Transverse colon (tissue), 4 donors: ENCODE results near the gene DOHH. TPM values are rescaled to one million over a fixed set of nuclear protein-coding genes. Genes with fewer than 3 reads are reported as not detected.

Source experiments
- DNase-seq: peaks from one replicate; pipeline ENCODE4 v3.0.0-alpha.2; 2019
- H3K27ac ChIP-seq, 4 donors: fragments of 200-600 bp; sonication (generic); 2 replicates each; pipeline ENCODE4 v1.5.1; 2016 to 2018; ENCODE audit warnings: inconsistent platforms in 4 of 4
- H3K27me3 ChIP-seq: fragments of 200-600 bp; sonication (generic); 2 replicates; pipeline ENCODE4 v1.5.1; 2017; ENCODE audit warnings: inconsistent platforms
- H3K36me3 ChIP-seq, 4 donors: fragments of 200-600 bp; sonication (generic); 2 replicates each; pipeline ENCODE4 v1.5.1; 2017 to 2019; ENCODE audit warnings: inconsistent platforms in 4 of 4
- H3K4me1 ChIP-seq, 4 donors: fragments of 200-600 bp; sonication (generic); 2 replicates each; pipeline ENCODE4 v1.5.1; 2017 to 2020; ENCODE audit warnings: inconsistent platforms in 4 of 4
- H3K4me3 ChIP-seq, 4 donors: fragments of 200-600 bp; sonication (generic); 1 replicate in 1 of 4; 2 replicates in 3 of 4; pipeline versions ENCODE4 v1.5.1 to v1.6.1; 2017 to 2019; ENCODE audit warnings: inconsistent platforms in 4 of 4
- H3K9me3 ChIP-seq, 2 donors: fragments of 200-600 bp; sonication (generic); 2 replicates each; pipeline ENCODE4 v1.5.1; 2017 to 2019; ENCODE audit warnings: inconsistent platforms in 2 of 2
- CTCF ChIP-seq, 5 experiments: fragments of 200-600 bp in 3 of 5; fragments of 450-650 bp in 2 of 5; sonication (generic) in 3 of 5; IDR thresholded peaks; 1 replicate in 2 of 5; 2 replicates in 3 of 5; pipeline ENCODE4 v1.5.1; 2016 to 2017; ENCODE audit warnings: antibody characterized with exemption in 5 of 5, inconsistent platforms in 3 of 5, mild to moderate bottlenecking in 2 of 5, moderate library complexity in 1 of 5
- EP300 ChIP-seq: sonication (generic); formaldehyde crosslinking; IDR thresholded peaks from one replicate; pipeline ENCODE4 v1.6.1; 2017; ENCODE audit warnings: antibody characterized with exemption, low read depth
- POLR2A ChIP-seq: fragments of 450-650 bp; IDR thresholded peaks from one replicate; pipeline ENCODE4 v1.6.1; 2016; ENCODE audit warnings: antibody characterized with exemption, mild to moderate bottlenecking, moderate library complexity
- POLR2AphosphoS5 ChIP-seq, 3 donors: sonication (generic); formaldehyde crosslinking; IDR thresholded peaks; one replicate each; pipeline ENCODE4 v1.6.1; 2016; ENCODE audit warnings: antibody characterized with exemption in 3 of 3
- WGBS, 2 donors: methylation state at CpG; one replicate each; pipeline ENCODE4 v1.1.5; 2018; ENCODE audit warnings: low coverage in 1 of 2; 5-methylcytosine and 5-hydroxymethylcytosine counted together
- in situ Hi-C, 4 donors: fragments of 200-750 bp; cut with MboI; loops; one replicate each; pipeline versions ENCODE4 v1.15.0 to v1.15.1; 2017; ENCODE audit warnings: low sequenced_read_pairs in 3 of 4, low pct_ligation_motif_present in 1 of 4, low pct_unique_long_range_greater_than_20kb in 1 of 4
- intact Hi-C: fragments of 100-400 bp; cut with DNase I; formaldehyde crosslinking; loops from one replicate; pipeline ENCODE4 v1.15.1; 2023; ENCODE audit warnings: low total_unique reads
- total RNA-seq, 4 donors: library from RNA; depleted of rRNA; stranded (reverse); fragments of >200 nt; gene quantifications; one replicate each; pipeline ENCODE4 v1.1.0, GENCODE V29; 2016

DOHH gene
- total RNA-seq, 4 donors from 2014 or later: 7.2 to 13.5 (median 10.8) TPM

- in situ Hi-C loops: no loop called here
- WGBS, 2 donors: 93% methylated on average over 34 of the region's 40 CpGs; no CpG with 5 or more reads in 1 of the 2 donors
- TF ChIP-seq POLR2AphosphoS5 (IDR thresholded peaks at IDR 0.05): no peak
- no peak for TF ChIP-seq POLR2A
- no peak for TF ChIP-seq CTCF (IDR thresholded peaks at IDR 0.05)
- TF ChIP-seq EP300: no peak
Measured at GRCh38 chr19:3522421-3523360, 22.2 kb upstream of the DOHH start.

GRCh38 chr19:3521104-3521445 is 20.6 kb upstream of the DOHH start:
- no peak overlapping the region for H3K27ac ChIP-seq
- intact Hi-C loops: no loop called here

More at GRCh38 chr19:3522421-3523360, 22.2 kb upstream of the DOHH start:
- Histone ChIP-seq H3K4me3 (no peak overlapping the region), H3K9me3 (no peaks in the 10 kb centered on the region), H3K27me3 (no peaks in the 10 kb centered on the region), H3K36me3 (peaks cover 0 to 31% (median 9%) of the 10 kb centered on the region in 4 donors), H3K4me1 (peaks cover 0 to 3% (median 0%) of the 10 kb centered on the region in 4 donors), H3K27ac (no peak overlapping the region)
- DNase-seq: no peak
- intact Hi-C loops: no loop called here

GRCh38 chr19:3520166-3521103 is 20.0 kb upstream of the DOHH start:
- no peak overlapping the region for H3K27ac ChIP-seq

More at GRCh38 chr19:3521104-3521445, 20.6 kb upstream of the DOHH start:
- DNase-seq: no peak
- in situ Hi-C loops: no loop called here
- H3K9me3 ChIP-seq: no peaks in the 10 kb centered on the region
- no peak for TF ChIP-seq EP300
- TF ChIP-seq POLR2A: no peak
- no peak for TF ChIP-seq POLR2AphosphoS5 (IDR thresholded peaks at IDR 0.05)
- TF ChIP-seq CTCF (IDR thresholded peaks at IDR 0.05): no peak
- H3K4me3 ChIP-seq: no peak overlapping the region
- peaks cover 0 to 19% (median 6%) of the 10 kb centered on the region in 4 donors for H3K4me1 ChIP-seq
- peaks cover 0 to 18% (median 2%) of the 10 kb centered on the region in 4 donors for H3K36me3 ChIP-seq
- no peaks in the 10 kb centered on the region for H3K27me3 ChIP-seq
- 86% methylated on average over 7 of the region's 7 CpGs; no CpG with 5 or more reads in 1 of the 2 donors for WGBS, 2 donors

GRCh38 chr19:3519126-3519525 is 18.7 kb upstream of the DOHH start:
- no peak overlapping the region for H3K4me3 ChIP-seq
- peaks cover 0 to 10% (median 0%) of the 10 kb centered on the region in 4 donors for H3K36me3 ChIP-seq
- no peaks in the 10 kb centered on the region for H3K9me3 ChIP-seq
- no peak for DNase-seq
- intact Hi-C loops: no loop called here
- H3K27me3 ChIP-seq: no peaks in the 10 kb centered on the region
- H3K4me1 ChIP-seq: peaks cover 0 to 23% (median 6%) of the 10 kb centered on the region in 4 donors
- WGBS, 2 donors: 88% methylated on average over 13 of the region's 18 CpGs; no CpG with 5 or more reads in 1 of the 2 donors
- in situ Hi-C loops: no loop called here
- TF ChIP-seq POLR2A (no peak), POLR2AphosphoS5 (IDR thresholded peaks at IDR 0.05) (no peak), EP300 (no peak), CTCF (IDR thresholded peaks at IDR 0.05) (no peak)
- no peak overlapping the region for H3K27ac ChIP-seq

More at GRCh38 chr19:3520166-3521103, 20.0 kb upstream of the DOHH start:
- WGBS, 2 donors: 89 to 90% methylated on average over 2 to 28 of the region's 37 CpGs
- Histone ChIP-seq H3K9me3 (no peaks in the 10 kb centered on the region), H3K36me3 (peaks cover 0 to 15% (median 0%) of the 10 kb centered on the region in 4 donors), H3K27me3 (no peaks in the 10 kb centered on the region), H3K4me1 (peaks cover 0 to 23% (median 6%) of the 10 kb centered on the region in 4 donors), H3K4me3 (no peak overlapping the region)
- DNase-seq: no peak
- intact Hi-C loops: no loop called here
- TF ChIP-seq POLR2A (no peak), EP300 (no peak), POLR2AphosphoS5 (IDR thresholded peaks at IDR 0.05) (no peak)
- in situ Hi-C loops: no loop called here
